Trophoblast cell (in vitro differentiated cells and primary cell): ENCODE data around the gene CELA2B.
"Not testable (repeated sequence)": the region's sequence is repeated elsewhere in the genome, so short reads cannot be mapped to it uniquely, and the experiment has no call there.

ENCODE experiments used
- DNase-seq, 2 donors: peaks; one replicate each; pipeline ENCODE4 v3.0.0-alpha.2; 2016
- H2AFZ ChIP-seq: 2 replicates; pipeline ENCODE4 v1.6.1; 2013; ENCODE audit warnings: low read length, moderate library complexity, mild to moderate bottlenecking; ENCODE audit not compliant: insufficient read depth, poor library complexity
- H2AK5ac ChIP-seq: 2 replicates; pipeline ENCODE4 v1.6.1; 2013; ENCODE audit warnings: mild to moderate bottlenecking, low read length
- H2BK120ac ChIP-seq: 2 replicates; pipeline ENCODE4 v1.6.1; 2013; ENCODE audit warnings: low read length, mild to moderate bottlenecking, moderate library complexity; ENCODE audit not compliant: insufficient read depth, poor library complexity
- H2BK12ac ChIP-seq: 2 replicates; pipeline ENCODE4 v1.6.1; 2013; ENCODE audit warnings: mild to moderate bottlenecking, low read length, moderate library complexity
- H2BK5ac ChIP-seq: 2 replicates; pipeline ENCODE4 v1.6.1; 2013; ENCODE audit warnings: low read length, low read depth, moderate library complexity, mild to moderate bottlenecking; ENCODE audit not compliant: poor library complexity
- H3K14ac ChIP-seq: 2 replicates; pipeline ENCODE4 v1.6.1; 2013; ENCODE audit warnings: mild to moderate bottlenecking, low read length
- H3K18ac ChIP-seq: 2 replicates; pipeline ENCODE4 v1.6.1; 2013; ENCODE audit warnings: mild to moderate bottlenecking, low read length
- H3K23ac ChIP-seq: 2 replicates; pipeline ENCODE4 v1.6.1; 2013; ENCODE audit warnings: low read length
- H3K27ac ChIP-seq: 2 replicates; pipeline ENCODE4 v1.5.1; 2013; ENCODE audit warnings: low read depth, mild to moderate bottlenecking, inconsistent platforms, low read length, moderate library complexity
- H3K27me3 ChIP-seq: 2 replicates; pipeline ENCODE4 v1.6.1; 2013; ENCODE audit warnings: inconsistent platforms, mild to moderate bottlenecking, low read length, moderate library complexity; ENCODE audit not compliant: insufficient read depth
- H3K36me3 ChIP-seq, 2 experiments: 1 replicate in 1 of 2; 2 replicates in 1 of 2; pipeline ENCODE4 v1.6.1; 2013; ENCODE audit warnings: low read length in 2 of 2, mild to moderate bottlenecking in 2 of 2, moderate library complexity in 1 of 2; ENCODE audit not compliant: insufficient read depth in 2 of 2, control insufficient read depth in 1 of 2
- H3K4ac ChIP-seq: 2 replicates; pipeline ENCODE4 v1.6.1; 2013; ENCODE audit warnings: low read depth, mild to moderate bottlenecking, low read length, moderate library complexity
- H3K4me1 ChIP-seq, 2 experiments: 1 replicate in 1 of 2; 2 replicates in 1 of 2; pipeline ENCODE4 v1.6.1; 2013; ENCODE audit warnings: low read length in 2 of 2, mild to moderate bottlenecking in 2 of 2, moderate library complexity in 1 of 2; ENCODE audit not compliant: insufficient read depth in 2 of 2, control insufficient read depth in 1 of 2
- H3K4me2 ChIP-seq: 2 replicates; pipeline ENCODE4 v1.6.1; 2013; ENCODE audit warnings: inconsistent platforms, mild to moderate bottlenecking, low read length, moderate library complexity
- H3K4me3 ChIP-seq: 2 replicates; pipeline ENCODE4 v1.5.1; 2013; ENCODE audit warnings: mild to moderate bottlenecking, low read depth, low read length, inconsistent platforms
- H3K79me1 ChIP-seq: one replicate; pipeline ENCODE4 v1.6.1; 2013; ENCODE audit warnings: low read length
- H3K79me2 ChIP-seq: 2 replicates; pipeline ENCODE4 v1.6.1; 2013; ENCODE audit warnings: low read length, mild to moderate bottlenecking; ENCODE audit not compliant: control insufficient read depth, insufficient read depth, poor library complexity
- H3K9ac ChIP-seq: 2 replicates; pipeline ENCODE4 v1.6.1; 2013; ENCODE audit warnings: mild to moderate bottlenecking, low read length
- H3K9me3 ChIP-seq: 2 replicates; pipeline ENCODE4 v1.6.1; 2013; ENCODE audit warnings: low read depth, mild to moderate bottlenecking, control low read depth, inconsistent platforms, low read length; ENCODE audit not compliant: insufficient read depth
- H4K12ac ChIP-seq: 2 replicates; pipeline ENCODE4 v1.6.1; 2013; ENCODE audit warnings: low read depth, mild to moderate bottlenecking, low read length, moderate library complexity
- H4K8ac ChIP-seq: 2 replicates; pipeline ENCODE4 v1.6.1; 2013; ENCODE audit warnings: low read depth, mild to moderate bottlenecking, low read length, moderate library complexity
- H4K91ac ChIP-seq: one replicate; pipeline ENCODE4 v1.6.1; 2013; ENCODE audit warnings: low read depth, mild to moderate bottlenecking, low read length, moderate library complexity
- WGBS: extraction: QIAGEN DNeasy Blood & Tissue Kit; methylation state at CpG from one replicate; pipeline ENCODE4 v1.1.7; 2013; ENCODE audit warnings: missing lambda C conversion rate; ENCODE audit not compliant: insufficient read length, insufficient coverage; ENCODE audit errors: extremely low coverage; 5-methylcytosine and 5-hydroxymethylcytosine counted together

CELA2B gene

DNA sequence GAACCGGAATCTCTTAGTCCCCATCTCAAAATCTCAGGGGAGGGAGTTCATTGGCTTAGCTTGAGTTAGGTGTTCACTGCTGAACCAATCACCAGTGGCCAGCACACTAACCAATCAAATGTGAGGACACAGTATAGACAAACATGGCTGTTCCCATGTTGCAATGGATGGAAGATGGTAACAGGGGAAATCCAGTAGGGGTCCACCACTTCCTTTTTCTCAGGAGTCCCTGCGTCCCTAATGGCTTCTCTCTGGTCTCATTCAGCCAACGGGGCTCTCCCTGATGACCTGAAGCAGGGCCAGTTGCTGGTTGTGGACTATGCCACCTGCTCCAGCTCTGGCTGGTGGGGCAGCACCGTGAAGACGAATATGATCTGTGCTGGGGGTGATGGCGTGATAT lies 9.7 kb downstream of the CELA2B start:
- Histone ChIP-seq H3K4ac (no peak overlapping the region), H3K4me2 (no peak overlapping the region), H3K9me3 (peaks cover 1% of the 10 kb centered on the region), H2BK12ac (no peak overlapping the region), H4K12ac (no peak overlapping the region), H4K91ac (no peak overlapping the region), H2BK120ac (no peak overlapping the region), H2AK5ac (no peak overlapping the region), H2AFZ (no peak overlapping the region), H3K36me3 (no peaks in the 10 kb centered on the region), H2BK5ac (no peak overlapping the region), H3K18ac (no peak overlapping the region), H3K9ac (no peak overlapping the region), H3K79me1 (no peaks in the 10 kb centered on the region), H3K4me3 (no peak overlapping the region), H3K4me1 (no peaks in the 10 kb centered on the region), H3K79me2 (no peaks in the 10 kb centered on the region), H3K23ac (no peak overlapping the region), H3K27me3 (no peaks in the 10 kb centered on the region), H3K27ac (no peak overlapping the region), H4K8ac (no peak overlapping the region), H3K14ac (no peak overlapping the region)
- no CpG with 5 or more reads among the region's 6 CpGs for WGBS
- DNase-seq = no peak

DNA sequence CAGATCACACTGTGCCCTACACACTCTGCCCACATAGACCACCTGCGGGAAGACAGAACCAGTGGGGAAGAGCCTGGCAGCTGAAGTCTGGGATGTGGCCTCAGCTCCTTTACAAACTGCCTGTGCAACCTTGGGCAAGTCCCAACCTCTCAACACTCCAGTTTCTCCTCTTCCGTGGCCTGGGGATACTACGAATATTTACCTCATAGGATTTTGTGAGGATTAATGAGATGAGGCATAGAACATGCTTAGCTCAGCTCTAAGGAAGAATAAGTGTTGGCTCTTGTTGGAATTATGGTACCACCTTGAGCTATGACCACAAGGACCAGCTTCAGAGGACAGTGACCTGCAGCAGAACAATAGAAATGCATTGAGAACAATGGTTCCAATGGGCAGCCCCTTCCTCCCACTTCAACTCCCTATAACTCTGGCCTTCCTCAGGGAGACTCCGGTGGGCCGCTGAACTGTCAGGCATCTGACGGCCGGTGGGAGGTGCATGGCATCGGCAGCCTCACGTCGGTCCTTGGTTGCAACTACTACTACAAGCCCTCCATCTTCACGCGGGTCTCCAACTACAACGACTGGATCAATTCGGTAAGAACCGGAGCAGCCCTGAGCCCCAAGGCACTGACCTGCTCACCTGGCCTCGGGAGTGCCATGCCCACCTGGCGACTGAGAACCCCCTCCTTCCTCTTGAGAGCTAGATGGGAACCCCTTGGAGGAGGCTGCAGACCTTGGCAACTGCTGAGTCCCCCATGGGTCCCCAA lies 11.1 kb downstream of the CELA2B start:
- H3K79me1 ChIP-seq, H3K23ac ChIP-seq, H2BK5ac ChIP-seq, H3K9ac ChIP-seq, H2AK5ac ChIP-seq, H3K18ac ChIP-seq, H3K36me3 ChIP-seq, H2BK12ac ChIP-seq, H2AFZ ChIP-seq, H3K4me3 ChIP-seq, H3K4ac ChIP-seq, H3K4me1 ChIP-seq, H3K9me3 ChIP-seq, H4K8ac ChIP-seq, H3K27me3 ChIP-seq, H4K12ac ChIP-seq, H3K14ac ChIP-seq, H3K79me2 ChIP-seq, H2BK120ac ChIP-seq, DNase-seq, H3K27ac ChIP-seq, H4K91ac ChIP-seq, H3K4me2 ChIP-seq: not testable (repeated sequence)
- no CpG with 5 or more reads among the region's 17 CpGs for WGBS

DNA sequence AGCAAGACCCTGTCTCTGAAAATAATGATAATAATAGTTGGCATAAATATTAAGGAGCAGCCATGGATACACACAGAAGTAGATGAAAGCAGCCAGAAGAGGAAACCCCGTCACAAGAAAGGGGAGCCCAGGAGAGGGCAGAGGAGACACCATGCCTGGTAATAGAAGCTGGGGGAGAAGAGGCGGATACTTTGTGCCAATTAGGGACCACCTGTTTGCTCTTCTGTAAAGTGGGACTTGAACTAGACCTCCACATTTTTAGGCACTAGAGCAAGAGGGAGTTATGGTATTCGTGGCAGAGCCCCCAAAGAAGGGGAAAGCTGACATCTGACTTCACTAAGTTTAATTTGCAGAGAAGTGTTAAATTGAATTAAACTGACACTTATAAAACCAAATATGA lies 12.5 kb downstream of the CELA2B start:
- H3K23ac ChIP-seq = no peak overlapping the region
- H3K27ac ChIP-seq = no peak overlapping the region
- H3K9ac ChIP-seq = no peak overlapping the region
- no peak overlapping the region for H2BK5ac ChIP-seq
- no peaks in the 10 kb centered on the region for H3K36me3 ChIP-seq
- H3K9me3 ChIP-seq = peaks cover 2% of the 10 kb centered on the region
- H2BK12ac ChIP-seq = no peak overlapping the region
- no CpG with 5 or more reads among the region's 3 CpGs for WGBS
- no peak overlapping the region for H3K4ac ChIP-seq
- no peak for DNase-seq
- H3K79me1 ChIP-seq = no peaks in the 10 kb centered on the region
- no peak overlapping the region for H4K12ac ChIP-seq
- H4K8ac ChIP-seq = no peak overlapping the region
- peaks cover 3 to 10% of the 10 kb centered on the region in 2 experiments for H3K4me1 ChIP-seq
- no peak overlapping the region for H2AK5ac ChIP-seq
- no peak overlapping the region for H3K4me2 ChIP-seq
- H3K18ac ChIP-seq = no peak overlapping the region
- H3K27me3 ChIP-seq = no peaks in the 10 kb centered on the region
- H4K91ac ChIP-seq = no peak overlapping the region
- no peak overlapping the region for H2AFZ ChIP-seq
- no peak overlapping the region for H3K4me3 ChIP-seq
- H2BK120ac ChIP-seq = no peak overlapping the region
- no peaks in the 10 kb centered on the region for H3K79me2 ChIP-seq
- H3K14ac ChIP-seq = no peak overlapping the region

DNA sequence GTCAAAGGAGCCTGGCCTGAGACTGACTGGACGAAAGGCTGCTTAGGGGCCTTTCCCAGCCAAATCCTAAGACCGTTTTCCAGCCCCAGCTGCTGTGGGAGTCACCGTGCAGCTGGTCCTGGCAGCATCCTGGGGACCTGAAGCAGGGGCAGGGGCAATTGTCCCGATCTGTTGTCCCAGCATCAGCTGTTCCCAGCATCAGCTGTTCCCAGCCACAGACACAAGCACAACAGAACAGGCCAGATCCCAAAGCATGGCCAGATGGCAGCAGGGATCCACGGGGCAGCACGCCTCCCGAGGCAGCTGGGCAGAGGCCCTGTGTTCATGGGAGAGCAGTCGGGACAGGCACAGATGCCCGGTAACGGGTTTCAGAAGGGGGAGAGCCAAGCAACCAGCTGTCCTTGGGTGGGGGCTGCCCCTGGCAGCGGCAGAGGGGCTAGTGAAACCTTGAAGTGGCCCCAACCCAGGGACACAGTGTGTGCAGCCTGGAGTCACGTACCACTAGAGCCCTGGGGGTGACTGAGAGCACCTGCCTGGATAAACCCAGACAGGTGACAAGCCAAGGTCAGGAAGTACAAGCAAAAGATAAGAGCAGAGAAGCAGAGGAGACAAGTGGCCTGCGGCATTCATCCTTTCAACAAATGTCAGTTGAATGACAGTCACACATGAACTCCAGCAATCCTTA lies 13.3 kb downstream of the CELA2B start:
- no peak overlapping the region for H3K23ac ChIP-seq
- no peak overlapping the region for H4K8ac ChIP-seq
- H2AK5ac ChIP-seq = no peak overlapping the region
- H4K12ac ChIP-seq = no peak overlapping the region
- H3K4me1 ChIP-seq = peaks cover 3 to 16% of the 10 kb centered on the region in 2 experiments
- no peak overlapping the region for H3K9ac ChIP-seq
- peaks cover 2% of the 10 kb centered on the region for H3K9me3 ChIP-seq
- H3K4me3 ChIP-seq = no peak overlapping the region
- no peaks in the 10 kb centered on the region for H3K27me3 ChIP-seq
- no peak overlapping the region for H3K27ac ChIP-seq
- H3K18ac ChIP-seq = no peak overlapping the region
- no peaks in the 10 kb centered on the region for H3K79me2 ChIP-seq
- H2BK120ac ChIP-seq = no peak overlapping the region
- H3K4me2 ChIP-seq = no peak overlapping the region
- H2BK12ac ChIP-seq = no peak overlapping the region
- DNase-seq = no peak
- H2BK5ac ChIP-seq = no peak overlapping the region
- no peaks in the 10 kb centered on the region for H3K79me1 ChIP-seq
- H3K36me3 ChIP-seq = no peaks in the 10 kb centered on the region
- no peak overlapping the region for H3K14ac ChIP-seq
- no peak overlapping the region for H4K91ac ChIP-seq
- no peak overlapping the region for H3K4ac ChIP-seq
- H2AFZ ChIP-seq = no peak overlapping the region
- WGBS = no CpG with 5 or more reads among the region's 13 CpGs
